ENCODE data around the gene HSD11B1L.

- TF ChIP-seq ZNF274 (IDR thresholded peaks at IDR 0.05; ENCODE audit: low read depth, low read length) (no peak), SUZ12 (IDR thresholded peaks at IDR 0.05; ENCODE audit: extremely low read depth, insufficient read depth, insufficient read length) (no peak), YY1 (IDR thresholded peaks at IDR 0.05; ENCODE audit: insufficient read depth, insufficient read length) (no peak)
These were observed 37.3 kb downstream of the HSD11B1L start for GRCh38 chr19:5718037-5718578.

All from NT2/D1 (cell line).